Body of pancreas (tissue), 4 donors: ENCODE data around the gene SLC25A19. TPM values are rescaled to one million over a fixed set of nuclear protein-coding genes. Genes with fewer than 3 reads are reported as not detected.

Source experiments
- ATAC-seq: fragments of 150-250 bp; one replicate; pipeline ENCODE4 v1.9.1; 2016
- DNase-seq, 4 donors: peaks; one replicate each; pipeline ENCODE4 v3.0.0-alpha.2; 2019
- H3K27ac ChIP-seq, 4 donors: fragments of 200-600 bp; sonication (generic); 1 replicate in 3 of 4; 2 replicates in 1 of 4; pipeline versions ENCODE4 v1.5.1 to v1.6.1; 2016 to 2019; ENCODE audit warnings: mild to moderate bottlenecking in 1 of 4, mixed read lengths in 1 of 4, moderate library complexity in 1 of 4
- H3K27me3 ChIP-seq, 2 donors: fragments of 200-600 bp; sonication (generic); one replicate each; pipeline ENCODE4 v1.6.0; 2016; ENCODE audit warnings: mild to moderate bottlenecking in 1 of 2
- H3K36me3 ChIP-seq, 2 donors: fragments of 200-600 bp; sonication (generic); replicated peaks in 1 of 2; 2 replicates each; pipeline ENCODE4 v1.5.1; 2016; ENCODE audit warnings: low read depth in 2 of 2; ENCODE audit not compliant: insufficient read depth in 1 of 2
- H3K4me1 ChIP-seq: fragments of 200-600 bp; sonication (generic); one replicate; pipeline ENCODE4 v1.6.0; 2016
- H3K4me3 ChIP-seq, 2 donors: fragments of 200-600 bp; sonication (generic); 1 replicate in 1 of 2; 2 replicates in 1 of 2; pipeline ENCODE4 v1.5.1; 2016 to 2019
- H3K9me3 ChIP-seq, 3 donors: fragments of 200-600 bp; sonication (generic); 1 replicate in 2 of 3; 2 replicates in 1 of 3; pipeline ENCODE4 v1.5.1; 2016
- POLR2A ChIP-seq, 3 donors: fragments of 450-650 bp; IDR thresholded peaks; one replicate each; pipeline ENCODE4 v1.6.1; 2016; ENCODE audit warnings: antibody characterized with exemption in 3 of 3, mild to moderate bottlenecking in 2 of 3
- WGBS, 2 donors: methylation state at CpG; one replicate each; pipeline ENCODE4 v1.1.5; 2017; 5-methylcytosine and 5-hydroxymethylcytosine counted together
- intact Hi-C: fragments of 100-400 bp; cut with DNase I; formaldehyde crosslinking; loops from one replicate; pipeline ENCODE4 v1.15.1; 2023
- total RNA-seq, 2 donors: library from RNA; depleted of rRNA; stranded (reverse); fragments of >200 nt; gene quantifications; one replicate each; pipeline ENCODE4 v1.1.0, GENCODE V29; 2016
- TF ChIP-seq, protein P1 (sequence below), 7 experiments: fragments of 450-650 bp in 4 of 7; fragments of 200-600 bp in 3 of 7; sonication (generic) in 3 of 7; IDR thresholded peaks; one replicate each; pipeline ENCODE4 v1.5.1; 2016 to 2019; ENCODE audit warnings: antibody characterized with exemption in 7 of 7

SLC25A19 gene
- total RNA-seq, 2 donors from 2014 or later, result 7.6 to 8.3 TPM

DNA sequence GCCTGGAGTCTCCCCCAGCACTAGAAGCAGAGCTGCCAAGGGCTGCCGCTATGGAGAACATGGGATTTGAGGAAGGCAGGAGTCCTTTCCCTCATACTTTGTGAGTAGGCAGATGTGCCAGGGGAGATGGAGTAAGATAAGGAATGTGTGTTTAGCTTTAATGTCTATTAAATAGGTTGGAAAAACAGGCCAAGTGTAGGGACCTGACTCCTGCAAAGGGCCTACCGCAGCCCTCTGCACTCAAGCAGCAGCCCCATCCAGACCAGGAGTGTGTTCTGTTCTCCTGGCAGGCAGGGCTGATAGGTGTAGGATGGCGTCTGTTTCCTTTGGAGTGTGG is 16.4 kb downstream of the SLC25A19 start:
- ATAC-seq (no peak), DNase-seq (no peak)
- TF ChIP-seq POLR2A (IDR thresholded peaks at IDR 0.05), result no peak
- TF ChIP-seq, protein P1, sequence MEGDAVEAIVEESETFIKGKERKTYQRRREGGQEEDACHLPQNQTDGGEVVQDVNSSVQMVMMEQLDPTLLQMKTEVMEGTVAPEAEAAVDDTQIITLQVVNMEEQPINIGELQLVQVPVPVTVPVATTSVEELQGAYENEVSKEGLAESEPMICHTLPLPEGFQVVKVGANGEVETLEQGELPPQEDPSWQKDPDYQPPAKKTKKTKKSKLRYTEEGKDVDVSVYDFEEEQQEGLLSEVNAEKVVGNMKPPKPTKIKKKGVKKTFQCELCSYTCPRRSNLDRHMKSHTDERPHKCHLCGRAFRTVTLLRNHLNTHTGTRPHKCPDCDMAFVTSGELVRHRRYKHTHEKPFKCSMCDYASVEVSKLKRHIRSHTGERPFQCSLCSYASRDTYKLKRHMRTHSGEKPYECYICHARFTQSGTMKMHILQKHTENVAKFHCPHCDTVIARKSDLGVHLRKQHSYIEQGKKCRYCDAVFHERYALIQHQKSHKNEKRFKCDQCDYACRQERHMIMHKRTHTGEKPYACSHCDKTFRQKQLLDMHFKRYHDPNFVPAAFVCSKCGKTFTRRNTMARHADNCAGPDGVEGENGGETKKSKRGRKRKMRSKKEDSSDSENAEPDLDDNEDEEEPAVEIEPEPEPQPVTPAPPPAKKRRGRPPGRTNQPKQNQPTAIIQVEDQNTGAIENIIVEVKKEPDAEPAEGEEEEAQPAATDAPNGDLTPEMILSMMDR (IDR thresholded peaks at IDR 0.05), result no peak
- H3K27ac ChIP-seq, result peak overlapping the region in 1 of 4 donors; percentile 16
- WGBS, 2 donors, result 48 to 59% methylated on average over 3 of the region's 3 CpGs
- H3K27me3 ChIP-seq, result no peaks in the 10 kb centered on the region
- H3K9me3 ChIP-seq, result no peaks in the 10 kb centered on the region
- intact Hi-C loops, result no loop called here
- peaks cover 26% of the 10 kb centered on the region for H3K4me1 ChIP-seq
- no peak overlapping the region for H3K4me3 ChIP-seq
- no peaks in the 10 kb centered on the region for H3K36me3 ChIP-seq

DNA sequence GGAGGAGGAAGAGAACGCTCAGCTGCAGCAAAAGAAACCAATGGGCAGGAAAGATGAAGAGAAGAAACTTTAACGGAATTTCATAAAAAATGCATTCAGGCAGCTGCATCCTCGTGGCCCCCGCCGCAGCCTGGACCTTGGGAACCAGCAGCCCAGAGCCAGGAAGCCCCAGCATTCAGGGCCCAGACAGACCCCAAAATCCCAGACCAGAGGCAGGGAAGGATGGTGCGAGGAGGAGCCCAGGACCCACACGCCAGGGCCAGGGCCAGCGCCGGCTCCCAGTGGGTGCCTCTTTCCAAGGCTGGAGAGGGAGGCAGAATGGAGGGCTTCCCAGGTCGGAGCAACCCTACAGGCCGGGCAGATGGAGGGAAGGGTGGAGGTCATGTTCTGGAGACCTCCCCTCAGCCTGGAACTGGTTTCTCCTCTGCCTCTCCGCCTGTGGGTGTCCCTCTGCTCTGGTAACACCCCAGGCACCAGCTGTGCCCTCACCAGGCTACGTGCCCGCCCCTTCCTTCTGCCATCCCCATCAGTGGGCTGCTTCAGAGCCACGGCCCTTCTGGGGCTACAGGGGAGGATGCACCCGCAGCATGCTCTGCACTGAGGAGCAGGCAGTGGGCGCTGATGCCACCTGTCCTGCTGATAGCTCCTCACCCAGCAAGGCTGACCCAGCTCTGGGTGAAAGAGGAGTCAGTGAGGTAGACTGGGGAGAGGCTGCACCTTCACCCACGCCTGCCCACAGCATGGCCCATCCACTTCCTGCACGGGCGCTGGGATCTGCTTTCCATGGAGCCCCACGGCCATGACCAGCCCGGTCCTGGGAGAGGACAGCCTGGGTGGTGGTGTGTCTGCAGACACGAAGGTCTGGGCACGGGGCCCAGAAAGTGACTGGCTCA is 17.0 kb downstream of the SLC25A19 start:
- DNase-seq (peak in 3 of 4 donors; percentile 34 to 60 (median 44)), ATAC-seq (no peak)
- H3K4me3 ChIP-seq, result peak overlapping the region; percentile 72 to 80
- H3K27me3 ChIP-seq, result no peaks in the 10 kb centered on the region
- H3K36me3 ChIP-seq, result no peaks in the 10 kb centered on the region
- TF ChIP-seq, protein P1 (IDR thresholded peaks at IDR 0.05), result no peak
- no peak for TF ChIP-seq POLR2A (IDR thresholded peaks at IDR 0.05)
- H3K4me1 ChIP-seq, result peaks cover 26% of the 10 kb centered on the region
- intact Hi-C loops, result no loop called here
- H3K9me3 ChIP-seq, result no peaks in the 10 kb centered on the region
- WGBS, 2 donors, result 13 to 30% methylated on average over 12 to 23 of the region's 24 CpGs
- H3K27ac ChIP-seq, result peak overlapping the region in 3 of 4 donors; percentile 96 to 97 (median 97)

DNA sequence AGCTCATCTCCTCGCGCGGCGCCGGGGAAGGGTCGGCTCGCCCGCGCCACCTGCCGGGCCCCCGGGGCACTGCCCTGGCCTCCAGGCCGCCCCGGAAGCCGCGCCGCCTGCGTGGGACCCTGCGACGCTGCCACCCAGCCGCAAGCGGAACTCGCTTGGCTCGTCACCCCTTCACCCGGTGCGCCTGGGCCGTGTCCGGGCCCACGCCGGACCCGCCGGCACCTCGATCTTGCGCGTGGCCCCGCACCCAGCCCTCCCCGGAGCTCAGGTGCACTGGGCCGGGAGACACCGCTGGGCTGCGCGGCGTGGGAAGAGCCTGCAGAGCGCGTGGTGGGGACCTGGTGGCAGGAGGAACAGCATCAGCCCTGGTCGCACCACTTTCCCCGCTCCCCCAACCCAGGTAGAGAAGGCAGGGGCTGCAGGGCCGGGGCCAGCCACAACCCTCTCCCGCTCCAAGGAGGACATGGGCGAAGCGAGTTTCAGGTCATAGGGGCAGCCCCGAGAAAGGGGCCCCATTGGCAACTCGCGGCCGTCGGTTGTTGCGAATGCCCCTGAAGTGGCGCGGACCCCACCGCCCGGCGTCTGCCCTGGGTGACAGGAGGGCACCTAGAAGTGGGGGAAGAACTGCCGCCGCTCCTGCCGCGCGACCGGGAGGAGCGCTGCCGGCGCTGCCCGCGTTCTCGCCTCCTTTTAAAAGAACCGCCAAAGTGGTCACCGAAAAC is 17.8 kb downstream of the SLC25A19 start:
- H3K9me3 ChIP-seq, result no peaks in the 10 kb centered on the region
- H3K36me3 ChIP-seq, result no peaks in the 10 kb centered on the region
- H3K4me1 ChIP-seq, result peaks cover 26% of the 10 kb centered on the region
- peak; percentile 89 for ATAC-seq
- peak overlapping the region; percentile 72 to 80 for H3K4me3 ChIP-seq
- WGBS, 2 donors, result 0 to 1% methylated on average over 14 to 61 of the region's 74 CpGs
- DNase-seq, result peak; percentile 81 to 85 (median 82)
- intact Hi-C loops, result no loop called here
- TF ChIP-seq POLR2A (IDR thresholded peaks at IDR 0.05), result peak in 1 of 3 donors; percentile 23
- TF ChIP-seq, protein P1 (IDR thresholded peaks at IDR 0.05), result peak; percentile 35 to 99 (median 85)
- peak overlapping the region; percentile 84 to 97 (median 96) for H3K27ac ChIP-seq
- H3K27me3 ChIP-seq, result no peaks in the 10 kb centered on the region

DNA sequence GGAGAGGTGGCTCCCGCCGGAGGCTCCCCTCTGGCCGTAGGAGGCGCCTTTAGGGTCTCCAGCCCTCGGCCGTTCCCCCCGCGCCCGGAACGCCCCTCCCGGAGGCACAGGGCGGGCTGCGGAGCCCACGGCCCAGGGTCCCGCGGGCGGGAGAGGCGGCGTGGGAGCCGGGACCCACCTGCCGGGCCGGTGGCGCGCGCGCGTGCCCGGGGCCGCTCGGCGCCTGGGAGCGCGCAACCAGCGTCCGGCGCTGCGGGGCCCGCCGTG is 18.3 kb downstream of the SLC25A19 start, which contains the start of gene MIF4GD:
TSS of gene MIF4GD (minus strand) at position 266 of the 267 bp plus-strand sequence. CDS start 1,036 bp downstream, outside the sequence.
- DNase-seq (no peak), ATAC-seq (no peak)
- no peaks in the 10 kb centered on the region for H3K9me3 ChIP-seq
- intact Hi-C loops, result no loop called here
- WGBS, 2 donors, result 0 to 2% methylated on average over 6 to 21 of the region's 39 CpGs
- peak in 1 of 3 donors; percentile 30 for TF ChIP-seq POLR2A (IDR thresholded peaks at IDR 0.05)
- TF ChIP-seq, protein P1 (IDR thresholded peaks at IDR 0.05), result no peak
- H3K27me3 ChIP-seq, result no peaks in the 10 kb centered on the region
- H3K27ac ChIP-seq, result peak within 1 kb of the TSS; percentile 84 to 97 (median 96)
- H3K36me3 ChIP-seq, result no peaks in the 10 kb centered on the region
- peaks cover 26% of the 10 kb centered on the region for H3K4me1 ChIP-seq
- H3K4me3 ChIP-seq, result peak within 1 kb of the TSS; percentile 72 to 90
